Activated CD8-positive, alpha-beta T cell treated with anti-CD3 and anti-CD28 coated beads, Interleukin-2, amount 10 ng/mL, durations not matched to agents 7 days and 5 days (primary cell): ENCODE results near the gene MCC. TPM values are rescaled to one million over a fixed set of nuclear protein-coding genes. Genes with fewer than 3 reads are reported as not detected.
A peak's percentile ranks its signal among the peaks of the same experiment; 100 is the strongest.
"Not testable (repeated sequence)": the region's sequence is repeated elsewhere in the genome, so short reads cannot be mapped to it uniquely, and the experiment has no call there.

Experiments used
- ATAC-seq: fragments of 150-1000 bp; cut with Tn5 transposase; one replicate; pipeline ENCODE4 v1.10.0; 2021; ENCODE audit warnings: moderate library complexity
- CTCF ChIA-PET: fragments of 350-600 bp; sonication (Branson Sonifier 250); formaldehyde crosslinking; loops from one replicate; lab custom pipeline; 2021; ENCODE audit warnings: antibody characterized with exemption; lab: Charles Lee
- POLR2A ChIA-PET: fragments of 350-600 bp; sonication (Branson Sonifier 250); formaldehyde crosslinking; loops from one replicate; lab custom pipeline; 2021; ENCODE audit warnings: antibody characterized with exemption; lab: Charles Lee
- DNase-seq: peaks from one replicate; pipeline ENCODE4 v3.0.0-alpha.2; 2020
- H3K27ac Mint-ChIP-seq: one replicate; pipeline ENCODE4 v1.8.0; 2021; ENCODE audit warnings: mild to moderate bottlenecking, mixed read lengths
- H3K27me3 Mint-ChIP-seq: one replicate; pipeline ENCODE4 v1.8.0; 2021; ENCODE audit warnings: low read depth, mixed read lengths
- H3K36me3 Mint-ChIP-seq: one replicate; pipeline ENCODE4 v1.8.0; 2021; ENCODE audit warnings: low read depth, mixed read lengths
- H3K4me1 Mint-ChIP-seq: one replicate; pipeline ENCODE4 v1.8.0; 2021; ENCODE audit warnings: low read depth, mixed read lengths
- H3K4me3 Mint-ChIP-seq: one replicate; pipeline ENCODE4 v1.8.0; 2021; ENCODE audit warnings: mild to moderate bottlenecking, mixed read lengths
- H3K9me3 Mint-ChIP-seq: one replicate; pipeline ENCODE4 v1.8.0; 2022; ENCODE audit warnings: mixed read lengths; ENCODE audit not compliant: insufficient read depth
- total RNA-seq, 2 experiments: library from RNA; stranded (reverse); gene quantifications; one replicate each; pipeline ENCODE4 v1.2.3, GENCODE V29; 2021

The MCC gene
- total RNA-seq, 2 experiments from 2014 or later = 7.6 to 8.0 TPM

DNA sequence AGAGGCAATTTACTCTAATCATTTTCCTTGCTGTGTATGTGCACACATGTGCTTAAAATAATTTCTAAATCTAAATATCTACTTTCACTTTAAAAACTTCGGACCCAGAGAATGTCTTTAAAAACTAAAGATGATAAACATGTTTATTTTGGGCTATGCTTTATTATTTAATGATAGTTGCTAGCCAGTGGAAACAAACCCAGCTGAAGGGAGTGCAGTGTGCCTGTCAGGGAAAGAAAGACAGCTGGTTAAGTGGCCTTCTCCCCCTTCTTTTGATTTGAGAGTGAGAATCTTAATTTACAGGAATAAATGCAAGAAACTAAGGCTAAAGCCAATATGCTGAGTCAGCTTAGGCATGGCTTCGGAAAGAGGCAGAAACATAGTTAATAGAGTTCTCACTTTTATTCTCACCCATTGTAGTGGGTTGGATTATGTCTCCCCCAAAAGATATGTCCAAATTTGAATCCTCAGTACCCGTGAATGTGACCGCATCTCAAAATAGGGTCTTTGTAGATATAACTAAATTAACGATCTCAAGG lies 400.2 kb downstream of the MCC start:
- no peak overlapping the region for H3K4me3 Mint-ChIP-seq
- ChIA-PET CTCF (no interaction called here), POLR2A (no interaction called here)
- no peak overlapping the region for H3K27ac Mint-ChIP-seq
- DNase-seq (no peak), ATAC-seq (no peak)
- H3K4me1 Mint-ChIP-seq = peaks cover 2% of the 10 kb centered on the region
- peaks cover 3% of the 10 kb centered on the region for H3K27me3 Mint-ChIP-seq
- no peaks in the 10 kb centered on the region for H3K36me3 Mint-ChIP-seq
- H3K9me3 Mint-ChIP-seq = no peaks in the 10 kb centered on the region

DNA sequence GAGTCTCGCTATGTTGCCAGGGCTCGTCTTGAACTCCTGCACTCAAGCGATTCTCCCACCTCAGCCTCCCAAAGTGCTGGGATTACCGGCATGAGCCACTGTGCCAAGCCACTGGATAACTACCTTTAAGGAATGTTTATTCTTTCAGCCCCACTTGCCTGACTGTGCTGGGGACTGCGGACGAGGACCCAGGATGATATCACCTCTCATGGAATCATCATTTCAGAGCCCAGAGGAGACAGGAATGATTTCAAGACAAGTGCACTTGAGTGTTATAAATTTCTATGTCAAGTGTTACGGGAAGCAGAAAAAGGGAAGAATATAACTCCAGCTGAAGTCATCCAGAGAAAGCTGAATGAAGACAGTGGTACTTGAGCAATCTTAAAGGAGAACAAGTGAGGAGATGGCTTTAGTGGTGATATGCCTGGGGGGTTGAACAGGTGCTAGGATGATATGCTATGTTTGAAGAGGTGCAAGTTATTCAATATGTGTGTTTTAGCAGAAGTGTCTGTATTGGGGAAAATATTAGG lies 402.3 kb downstream of the MCC start:
- peaks cover 3% of the 10 kb centered on the region for H3K27me3 Mint-ChIP-seq
- ATAC-seq (no peak), DNase-seq (no peak)
- H3K36me3 Mint-ChIP-seq = no peaks in the 10 kb centered on the region
- ChIA-PET CTCF (no interaction called here), POLR2A (no interaction called here)
- no peak overlapping the region for H3K27ac Mint-ChIP-seq
- H3K9me3 Mint-ChIP-seq = no peaks in the 10 kb centered on the region
- H3K4me1 Mint-ChIP-seq = no peaks in the 10 kb centered on the region
- no peak overlapping the region for H3K4me3 Mint-ChIP-seq

DNA sequence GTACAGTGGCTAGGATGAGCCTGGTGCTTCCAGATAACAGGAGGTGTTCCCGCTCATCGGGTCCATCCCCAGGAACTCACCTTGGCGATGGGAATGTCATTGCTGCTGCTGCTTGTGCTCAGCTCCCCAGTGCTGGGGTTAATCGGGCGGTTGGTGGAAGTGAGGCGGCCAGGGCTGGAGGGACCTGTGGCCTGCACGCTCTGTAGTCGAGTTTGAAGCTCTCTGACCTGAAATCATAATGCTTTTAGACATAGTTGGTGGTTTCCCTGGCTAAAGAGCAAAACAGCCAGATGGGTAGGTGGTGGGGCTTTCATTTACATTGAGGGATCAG lies 403.2 kb downstream of the MCC start:
- Mint-ChIP-seq H3K27ac (no peak overlapping the region), H3K4me3 (no peak overlapping the region), H3K4me1 (no peaks in the 10 kb centered on the region), H3K27me3 (peaks cover 3% of the 10 kb centered on the region), H3K9me3 (no peaks in the 10 kb centered on the region), H3K36me3 (no peaks in the 10 kb centered on the region)
- ChIA-PET POLR2A (no interaction called here), CTCF (interaction anchor here (0.6 to 2.7 kb wide), 5 partner anchors 11 to 250 kb away, joined by 3 to 11 read pairs (median 5); no protein-coding TSS in a partner anchor)
- ATAC-seq = no peak
- no peak for DNase-seq

DNA sequence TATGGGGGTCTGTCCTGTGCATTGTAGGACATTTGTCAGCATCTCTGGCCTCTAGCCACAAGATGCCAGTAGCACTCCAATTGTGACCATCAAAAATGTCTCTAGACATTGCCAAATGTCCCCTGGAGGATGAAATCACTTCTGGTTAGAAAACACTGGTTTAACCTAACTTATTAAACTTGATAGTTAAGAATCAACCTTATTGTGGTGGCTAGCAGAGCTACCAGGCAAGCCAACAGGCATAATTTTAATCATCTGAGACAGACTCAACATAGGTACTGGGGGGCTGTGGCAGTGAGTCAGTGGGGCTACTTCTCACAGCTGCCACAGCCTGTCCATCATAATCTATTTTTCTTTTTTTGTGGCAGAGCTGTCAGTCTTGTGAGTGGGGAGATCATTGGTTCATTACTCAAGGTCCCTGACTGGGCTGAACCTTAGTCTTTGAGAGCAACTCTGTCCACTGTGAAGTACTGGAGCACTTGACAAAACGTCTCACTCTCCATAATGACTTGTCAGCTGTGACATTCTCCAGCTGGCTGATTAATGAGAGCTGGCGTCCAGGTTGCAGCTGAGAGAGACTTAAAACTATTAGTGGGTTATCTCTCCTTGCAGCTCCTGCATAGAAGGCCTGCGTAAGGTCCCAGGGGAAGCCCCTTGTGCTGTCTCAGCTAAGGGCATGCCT lies 403.7 kb downstream of the MCC start:
- DNase-seq = no peak
- H3K9me3 Mint-ChIP-seq = no peaks in the 10 kb centered on the region
- CTCF ChIA-PET = interaction anchor here (0.6 to 2.7 kb wide), 5 partner anchors 11 to 251 kb away, joined by 3 to 11 read pairs (median 5); no protein-coding TSS in a partner anchor
- no peaks in the 10 kb centered on the region for H3K36me3 Mint-ChIP-seq
- H3K4me3 Mint-ChIP-seq = no peak overlapping the region
- no peak overlapping the region for H3K27ac Mint-ChIP-seq
- ATAC-seq = no peak
- H3K27me3 Mint-ChIP-seq = no peaks in the 10 kb centered on the region
- POLR2A ChIA-PET = no interaction called here
- no peaks in the 10 kb centered on the region for H3K4me1 Mint-ChIP-seq

DNA sequence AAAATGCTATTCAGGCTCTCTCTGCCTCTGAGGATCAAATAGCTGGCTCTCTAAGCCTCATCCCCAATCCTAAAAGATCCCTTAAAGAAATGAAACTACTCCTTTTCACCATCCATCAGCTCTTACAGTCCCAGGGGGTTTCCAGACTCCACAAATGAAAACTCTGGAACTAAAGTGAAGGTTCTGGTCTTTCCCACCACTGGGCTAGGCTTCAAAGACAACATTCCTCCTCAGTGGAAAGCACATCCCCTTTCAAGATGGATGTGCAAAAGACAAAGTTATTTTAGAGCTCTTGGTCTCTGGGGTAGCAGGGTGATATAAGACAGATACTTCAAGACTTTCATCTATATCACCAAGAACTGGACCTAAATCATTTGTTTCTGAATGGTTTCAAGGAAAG lies 404.8 kb downstream of the MCC start:
- H3K27me3 Mint-ChIP-seq = no peaks in the 10 kb centered on the region
- no peak overlapping the region for H3K4me3 Mint-ChIP-seq
- ChIA-PET POLR2A (no interaction called here), CTCF (interaction anchor here (2.7 kb wide), 1 partner anchor 87 kb away, joined by 11 read pairs; no protein-coding TSS in a partner anchor)
- no peak for DNase-seq
- H3K27ac Mint-ChIP-seq = no peak overlapping the region
- ATAC-seq = no peak
- no peaks in the 10 kb centered on the region for H3K36me3 Mint-ChIP-seq
- no peaks in the 10 kb centered on the region for H3K4me1 Mint-ChIP-seq
- H3K9me3 Mint-ChIP-seq = no peaks in the 10 kb centered on the region

DNA sequence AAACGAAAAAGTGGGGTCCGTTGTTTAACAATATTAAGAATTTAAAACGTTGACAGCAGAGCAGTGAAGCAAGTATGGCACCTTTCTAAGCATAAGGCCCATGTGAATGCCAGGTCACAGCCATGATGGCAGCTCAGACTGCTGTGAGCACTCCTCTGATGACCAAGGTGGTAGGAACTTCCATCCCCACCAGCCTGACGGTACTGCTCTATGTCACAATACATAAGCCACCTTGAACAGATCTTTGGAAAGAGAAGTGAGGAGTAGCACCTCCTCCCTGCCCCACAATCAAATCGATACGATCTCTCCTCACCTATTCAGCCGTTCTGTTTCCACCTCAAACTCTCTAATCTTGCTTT lies 405.7 kb downstream of the MCC start:
- no peaks in the 10 kb centered on the region for H3K4me1 Mint-ChIP-seq
- no peak overlapping the region for H3K4me3 Mint-ChIP-seq
- no peaks in the 10 kb centered on the region for H3K36me3 Mint-ChIP-seq
- ChIA-PET CTCF (no interaction called here), POLR2A (no interaction called here)
- H3K9me3 Mint-ChIP-seq = no peaks in the 10 kb centered on the region
- H3K27ac Mint-ChIP-seq = no peak overlapping the region
- DNase-seq (no peak), ATAC-seq (no peak)
- H3K27me3 Mint-ChIP-seq = no peaks in the 10 kb centered on the region

DNA sequence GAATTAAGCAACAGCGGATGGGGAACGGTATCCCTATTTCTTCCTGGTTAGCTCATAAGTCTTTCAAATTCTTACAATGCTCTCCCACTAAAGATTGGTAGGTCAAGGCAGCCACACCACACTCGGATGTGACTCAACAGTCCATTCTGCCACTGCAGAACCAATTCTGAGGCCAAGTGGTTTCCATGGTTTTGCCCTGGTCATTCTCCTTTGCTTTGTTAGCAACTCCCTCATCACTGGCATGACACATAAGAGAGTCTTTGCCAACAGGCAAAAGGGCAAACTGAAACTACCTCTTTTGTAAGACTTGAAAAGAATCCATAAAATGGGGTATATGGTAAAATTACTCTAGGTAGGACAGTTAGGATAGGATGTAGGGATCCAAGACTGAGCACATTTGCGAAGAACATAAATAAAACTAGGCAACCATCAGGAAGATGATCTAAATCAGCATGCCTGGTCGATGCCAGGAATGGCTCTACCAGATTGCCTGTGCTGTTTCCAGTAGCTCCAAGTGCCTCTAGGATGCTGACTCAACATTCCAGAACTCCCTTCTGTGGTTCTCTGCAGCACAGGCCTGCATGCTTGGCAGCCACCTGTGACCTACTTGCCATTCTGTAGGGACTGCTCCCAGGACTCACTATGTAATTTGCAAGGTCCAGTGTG lies 406.2 kb downstream of the MCC start:
- H3K4me3 Mint-ChIP-seq = no peak overlapping the region
- no peak overlapping the region for H3K27ac Mint-ChIP-seq
- ChIA-PET POLR2A (no interaction called here), CTCF (interaction anchor here (1.2 kb wide), 1 partner anchor 8 kb away, joined by 4 read pairs; no protein-coding TSS in a partner anchor)
- H3K9me3 Mint-ChIP-seq = no peaks in the 10 kb centered on the region
- H3K27me3 Mint-ChIP-seq = no peaks in the 10 kb centered on the region
- ATAC-seq = no peak
- H3K4me1 Mint-ChIP-seq = no peaks in the 10 kb centered on the region
- DNase-seq = no peak
- no peaks in the 10 kb centered on the region for H3K36me3 Mint-ChIP-seq

DNA sequence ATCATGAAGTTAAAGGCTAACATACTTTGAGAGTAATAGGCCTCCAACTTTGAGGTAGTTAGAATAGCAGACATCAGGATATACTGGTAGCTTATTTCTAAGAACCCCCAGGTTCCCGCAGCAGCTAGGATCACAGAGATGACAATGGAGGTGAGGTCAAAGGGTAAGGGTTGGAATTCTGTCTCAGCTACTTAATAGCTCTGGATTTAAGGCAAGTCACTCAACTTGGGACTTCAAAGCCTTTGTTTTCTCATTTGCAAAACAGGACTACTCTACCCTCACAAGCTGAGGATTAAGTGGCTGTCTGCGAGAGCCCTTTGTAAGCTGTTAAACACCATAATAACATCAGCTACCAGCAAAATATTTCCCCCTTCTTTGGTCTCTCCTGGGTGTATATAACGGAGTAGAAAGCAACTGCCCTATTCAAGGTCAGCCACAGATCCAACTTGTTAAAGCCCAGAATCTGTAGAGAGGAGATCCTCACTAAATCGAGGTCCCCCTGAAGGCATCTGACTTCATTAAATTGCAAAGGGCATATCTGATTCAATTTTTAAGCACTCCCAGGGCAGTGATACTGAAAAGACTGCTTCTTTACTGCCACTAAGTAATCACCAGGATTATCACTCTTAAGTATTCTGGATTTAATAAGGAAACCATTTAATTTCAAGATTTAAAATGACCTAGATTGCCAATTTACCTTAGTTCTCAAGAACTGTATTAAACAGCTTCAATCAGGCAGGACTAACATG lies 407.0 kb downstream of the MCC start:
- ChIA-PET CTCF (interaction anchor here (1.2 kb wide), 1 partner anchor 9 kb away, joined by 4 read pairs; no protein-coding TSS in a partner anchor), POLR2A (no interaction called here)
- DNase-seq = no peak
- Mint-ChIP-seq H3K27me3 (no peaks in the 10 kb centered on the region), H3K4me1 (no peaks in the 10 kb centered on the region), H3K36me3 (no peaks in the 10 kb centered on the region), H3K4me3 (no peak overlapping the region), H3K27ac (no peak overlapping the region), H3K9me3 (no peaks in the 10 kb centered on the region)
- no peak for ATAC-seq

DNA sequence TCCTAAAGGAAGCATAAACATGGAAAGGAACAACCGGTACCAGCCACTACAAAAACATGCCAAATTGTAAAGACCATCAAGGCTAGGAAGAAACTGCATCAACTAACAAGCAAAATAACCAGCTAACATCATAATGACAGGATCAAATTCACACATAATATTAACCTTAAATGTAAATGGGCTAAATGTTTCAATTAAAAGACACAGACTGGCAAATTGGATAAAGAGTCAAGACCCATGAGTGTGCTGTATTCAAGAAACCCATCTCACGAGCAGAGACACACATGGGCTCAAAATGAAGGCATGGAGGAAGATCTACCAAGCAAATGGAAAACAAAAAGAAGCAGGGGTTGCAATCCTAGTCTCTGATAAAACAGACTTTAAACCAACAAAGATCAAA lies 411.6 kb downstream of the MCC start:
- peaks cover 21% of the 10 kb centered on the region for H3K4me1 Mint-ChIP-seq
- POLR2A ChIA-PET, ATAC-seq, H3K4me3 Mint-ChIP-seq, H3K9me3 Mint-ChIP-seq, H3K27ac Mint-ChIP-seq, H3K27me3 Mint-ChIP-seq, DNase-seq, CTCF ChIA-PET: not testable (repeated sequence)
- H3K36me3 Mint-ChIP-seq = peaks cover 14% of the 10 kb centered on the region

DNA sequence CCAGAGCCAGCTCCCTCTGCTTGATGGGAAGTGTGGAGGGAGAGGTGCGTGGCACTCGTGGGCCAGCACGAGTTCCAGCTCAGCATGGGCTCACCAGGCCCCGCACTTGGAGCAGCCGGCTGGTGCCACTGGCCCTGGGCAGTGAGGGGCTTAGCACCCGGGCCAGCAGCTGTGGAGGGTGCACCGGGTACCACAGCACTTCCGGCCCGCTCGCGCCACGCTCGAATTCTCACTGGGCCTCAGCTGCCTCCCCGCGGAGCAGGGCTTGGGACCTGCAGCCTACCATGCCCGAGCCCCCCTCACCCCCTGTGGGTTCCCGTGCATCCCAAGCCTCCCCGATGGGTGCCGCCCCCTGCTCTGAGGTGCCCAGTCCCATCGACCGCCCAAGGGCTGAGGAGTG lies 413.2 kb downstream of the MCC start:
- ChIA-PET CTCF (interaction anchor here (1.0 to 3.4 kb wide), 4 partner anchors 68 to 195 kb away, joined by 3 to 24 read pairs (median 4); no protein-coding TSS in a partner anchor), POLR2A (no interaction called here)
- H3K27me3 Mint-ChIP-seq = no peaks in the 10 kb centered on the region
- H3K36me3 Mint-ChIP-seq = peaks cover 14% of the 10 kb centered on the region
- peaks cover 21% of the 10 kb centered on the region for H3K4me1 Mint-ChIP-seq
- no peaks in the 10 kb centered on the region for H3K9me3 Mint-ChIP-seq
- no peak overlapping the region for H3K27ac Mint-ChIP-seq
- ATAC-seq (no peak), DNase-seq (no peak)
- H3K4me3 Mint-ChIP-seq = no peak overlapping the region

DNA sequence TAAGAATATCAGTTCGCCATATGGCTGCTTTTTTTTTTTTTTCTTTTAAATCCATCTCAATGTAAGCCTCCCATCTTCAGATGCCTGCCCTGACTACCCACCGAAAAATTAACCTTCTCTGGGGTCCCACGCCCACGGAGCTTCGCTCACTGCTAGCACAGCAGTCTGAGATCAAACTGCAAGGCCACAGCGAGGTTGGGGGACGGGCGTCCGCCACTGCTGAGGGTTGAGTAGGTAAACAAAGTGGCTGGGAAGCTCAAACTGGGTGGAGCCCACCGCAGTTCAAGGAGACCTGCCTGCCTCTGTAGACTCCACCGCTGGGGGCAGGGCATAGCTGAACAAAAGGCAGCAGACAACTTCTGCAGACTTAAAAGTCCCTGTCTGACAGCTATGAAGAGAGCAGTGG lies 414.6 kb downstream of the MCC start:
- H3K27ac Mint-ChIP-seq = peak overlapping the region; percentile 72

More for the DNA sequence above, 414.6 kb downstream of the MCC start:
- H3K4me1 Mint-ChIP-seq = peaks cover 21% of the 10 kb centered on the region
- not testable (repeated sequence) for ATAC-seq, H3K27me3 Mint-ChIP-seq, H3K9me3 Mint-ChIP-seq, H3K4me3 Mint-ChIP-seq
- CTCF ChIA-PET = interaction anchor here (0.6 to 3.4 kb wide), 14 partner anchors 9 to 451 kb away, joined by 3 to 24 read pairs (median 5); no protein-coding TSS in a partner anchor
- POLR2A ChIA-PET = interaction anchor here (1.0 kb wide), 1 partner anchor 48 kb away, joined by 3 read pairs; no protein-coding TSS in a partner anchor
- H3K36me3 Mint-ChIP-seq = peaks cover 14% of the 10 kb centered on the region
- DNase-seq = peak; percentile 63
